OCI-LY3 (cell line): ENCODE results near the gene ASPM.

ENCODE experiments used
- H2AFZ ChIP-seq: fragments of 200-600, 300-600 bp; shearing (Covaris generic); 2 replicates; pipeline ENCODE4 v1.6.0; 2014; ENCODE audit warnings: antibody characterized with exemption, low read depth, low read length
- H3K27ac ChIP-seq: fragments of 200-600, 300-600 bp; sonication (generic); 2 replicates; pipeline ENCODE4 v1.5.1; 2014; ENCODE audit warnings: mild to moderate bottlenecking, low read length, moderate library complexity, mixed read lengths
- H3K27me3 ChIP-seq: fragments of 200-600, 300-600 bp; sonication (generic); 2 replicates; pipeline ENCODE4 v1.6.1; 2014; ENCODE audit warnings: low read depth, low read length, mixed read lengths
- H3K36me3 ChIP-seq: fragments of 200-600, 300-600 bp; sonication (generic); replicated peaks from 2 replicates; pipeline ENCODE3; 2014; ENCODE audit warnings: low read depth, low read length, mixed read lengths
- H3K4me1 ChIP-seq: fragments of 300-600, 200-600 bp; sonication (generic); 2 replicates; pipeline ENCODE4 v1.6.1; 2014; ENCODE audit warnings: low read length, mixed read lengths
- H3K4me2 ChIP-seq: fragments of 200-600, 300-600 bp; sonication (generic); 2 replicates; pipeline ENCODE4 v1.6.1; 2014; ENCODE audit warnings: low read length, mixed read lengths
- H3K4me3 ChIP-seq: fragments of 300-600, 200-600 bp; sonication (generic); 2 replicates; pipeline ENCODE4 v1.5.1; 2014; ENCODE audit warnings: antibody characterized with exemption, mild to moderate bottlenecking, low read length, moderate library complexity
- H3K79me2 ChIP-seq: fragments of 300-600, 200-600 bp; shearing (Covaris generic); 2 replicates; pipeline ENCODE4 v1.6.1; 2014; ENCODE audit warnings: mild to moderate bottlenecking, low read length, mixed read lengths
- H3K9ac ChIP-seq: fragments of 300-600, 200-600 bp; shearing (Covaris generic); 2 replicates; pipeline ENCODE4 v1.6.0; 2014; ENCODE audit warnings: mild to moderate bottlenecking, low read length, moderate library complexity
- H3K9me3 ChIP-seq: fragments of 200-600, 300-600 bp; shearing (Covaris generic); 2 replicates; pipeline ENCODE4 v1.6.1; 2014; ENCODE audit warnings: low read length, mixed read lengths; ENCODE audit not compliant: insufficient read depth
- H4K20me1 ChIP-seq: fragments of 200-600, 300-600 bp; sonication (generic); 2 replicates; pipeline ENCODE4 v1.6.1; 2016; ENCODE audit warnings: low read length, mixed read lengths; ENCODE audit not compliant: insufficient read depth
- CTCF ChIP-seq: fragments of 200-600, 300-600 bp; sonication (generic); IDR thresholded peaks from 2 replicates; pipeline ENCODE4 v1.5.1; 2014; ENCODE audit warnings: antibody characterized with exemption, low read length, low read depth
- EZH2phosphoT487 ChIP-seq: fragments of 200-600 bp; shearing (Covaris generic); IDR thresholded peaks from 2 replicates; pipeline ENCODE4 v1.6.1; 2018; ENCODE audit warnings: antibody characterized with exemption, mixed run types, low read depth

ASPM gene

GRCh38 chr1:197106869-197107268 lies 39.6 kb downstream of the ASPM start:
- H4K20me1 ChIP-seq, result no peaks in the 10 kb centered on the region
- H3K9ac ChIP-seq, result no peak overlapping the region
- H3K4me1 ChIP-seq, result no peaks in the 10 kb centered on the region
- H3K79me2 ChIP-seq, result peaks cover 18% of the 10 kb centered on the region; the same call in 1 of the 2 replicates
- no peak overlapping the region for H3K4me2 ChIP-seq
- no peaks in the 10 kb centered on the region for H3K27me3 ChIP-seq
- no peak overlapping the region for H3K27ac ChIP-seq
- no peak overlapping the region for H2AFZ ChIP-seq
- H3K9me3 ChIP-seq, result no peaks in the 10 kb centered on the region
- no peak for TF ChIP-seq CTCF
- no peak for TF ChIP-seq EZH2phosphoT487
- no peak overlapping the region for H3K4me3 ChIP-seq
- H3K36me3 ChIP-seq, result peaks cover 65% of the 10 kb centered on the region

- Histone ChIP-seq H3K27ac (no peak overlapping the region), H3K27me3 (no peaks in the 10 kb centered on the region), H3K4me1 (no peaks in the 10 kb centered on the region), H3K79me2 (0 out of 2 replicates have a peak, but pooled peaks cover 9% of the 10 kb centered on the region), H3K4me3 (no peak overlapping the region), H3K9ac (no peak overlapping the region), H3K4me2 (no peak overlapping the region), H2AFZ (no peak overlapping the region), H4K20me1 (no peaks in the 10 kb centered on the region), H3K9me3 (no peaks in the 10 kb centered on the region), H3K36me3 (peaks cover 60% of the 10 kb centered on the region)
- TF ChIP-seq CTCF (no peak), EZH2phosphoT487 (no peak)
Observed at GRCh38 chr1:197103300-197103699, 43.2 kb downstream of the ASPM start.

- Histone ChIP-seq H3K4me1 (no peaks in the 10 kb centered on the region), H3K79me2 (0 out of 2 replicates have a peak, but pooled peaks cover 2% of the 10 kb centered on the region), H4K20me1 (no peaks in the 10 kb centered on the region), H3K4me3 (no peak overlapping the region), H2AFZ (no peak overlapping the region), H3K9me3 (no peaks in the 10 kb centered on the region), H3K4me2 (no peak overlapping the region), H3K36me3 (peaks cover 48% of the 10 kb centered on the region), H3K9ac (no peak overlapping the region), H3K27ac (no peak overlapping the region), H3K27me3 (no peaks in the 10 kb centered on the region)
- TF ChIP-seq EZH2phosphoT487, result no peak
- no peak for TF ChIP-seq CTCF
Observed at GRCh38 chr1:197101978-197102377, 44.5 kb downstream of the ASPM start.

DNA sequence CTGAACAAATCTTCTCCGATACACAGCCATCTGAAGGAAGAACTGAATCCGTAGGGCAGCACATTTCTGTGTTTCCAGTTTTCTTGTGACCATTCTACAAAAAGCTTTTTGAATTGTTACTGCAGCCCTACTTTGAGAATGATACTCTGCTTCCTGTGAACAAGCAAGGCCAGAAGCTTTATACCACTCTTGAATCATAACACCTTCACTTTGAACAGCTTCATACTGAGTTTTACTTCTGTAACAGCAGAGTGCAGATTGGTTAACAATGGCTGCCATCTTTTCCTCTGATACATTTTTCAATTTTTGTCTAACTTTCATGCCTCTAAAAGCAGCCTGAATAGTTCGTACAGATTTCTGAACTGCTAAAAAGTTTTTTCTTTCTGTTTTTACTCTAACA lies 45.8 kb downstream of the ASPM start:
- Histone ChIP-seq H3K36me3 (peaks cover 44% of the 10 kb centered on the region), H3K79me2 (no peaks in the 10 kb centered on the region), H3K4me3 (no peak overlapping the region), H3K4me1 (no peaks in the 10 kb centered on the region), H4K20me1 (no peaks in the 10 kb centered on the region), H3K9me3 (no peaks in the 10 kb centered on the region), H3K4me2 (no peak overlapping the region), H3K9ac (no peak overlapping the region), H3K27ac (no peak overlapping the region), H3K27me3 (no peaks in the 10 kb centered on the region), H2AFZ (no peak overlapping the region)
- TF ChIP-seq CTCF (no peak), EZH2phosphoT487 (no peak)
